ENCODE data around the gene CD59.

- TF ChIP-seq, protein P1, sequence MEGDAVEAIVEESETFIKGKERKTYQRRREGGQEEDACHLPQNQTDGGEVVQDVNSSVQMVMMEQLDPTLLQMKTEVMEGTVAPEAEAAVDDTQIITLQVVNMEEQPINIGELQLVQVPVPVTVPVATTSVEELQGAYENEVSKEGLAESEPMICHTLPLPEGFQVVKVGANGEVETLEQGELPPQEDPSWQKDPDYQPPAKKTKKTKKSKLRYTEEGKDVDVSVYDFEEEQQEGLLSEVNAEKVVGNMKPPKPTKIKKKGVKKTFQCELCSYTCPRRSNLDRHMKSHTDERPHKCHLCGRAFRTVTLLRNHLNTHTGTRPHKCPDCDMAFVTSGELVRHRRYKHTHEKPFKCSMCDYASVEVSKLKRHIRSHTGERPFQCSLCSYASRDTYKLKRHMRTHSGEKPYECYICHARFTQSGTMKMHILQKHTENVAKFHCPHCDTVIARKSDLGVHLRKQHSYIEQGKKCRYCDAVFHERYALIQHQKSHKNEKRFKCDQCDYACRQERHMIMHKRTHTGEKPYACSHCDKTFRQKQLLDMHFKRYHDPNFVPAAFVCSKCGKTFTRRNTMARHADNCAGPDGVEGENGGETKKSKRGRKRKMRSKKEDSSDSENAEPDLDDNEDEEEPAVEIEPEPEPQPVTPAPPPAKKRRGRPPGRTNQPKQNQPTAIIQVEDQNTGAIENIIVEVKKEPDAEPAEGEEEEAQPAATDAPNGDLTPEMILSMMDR (IDR thresholded peaks at IDR 0.05; ENCODE audit: poor library complexity), result no peak
- no peak for TF ChIP-seq EZH2 (IDR thresholded peaks at IDR 0.05; ENCODE audit: borderline replicate concordance)
- no peak for TF ChIP-seq EZH2phosphoT487 (IDR thresholded peaks at IDR 0.05; ENCODE audit: low read depth, severe bottlenecking, unreplicated experiment)
Observed at GRCh38 chr11:33685082-33685481, 51.1 kb downstream of the CD59 start.
